Muscle of leg (tissue), 9 donors: ENCODE results near the gene ZNF8. TPM values are rescaled to one million over a fixed set of nuclear protein-coding genes. Genes with fewer than 3 reads are reported as not detected.

ENCODE experiments used
- polyA plus RNA-seq, 8 donors: library from polyadenylated mRNA; unstranded; fragments of 120-200 nt; gene quantifications; one replicate each; pipeline versions ENCODE4 v1.2.1 to v1.2.3, GENCODE V29; 2013; ENCODE audit warnings: inconsistent platforms in 1 of 8, low replicate concordance in 1 of 8; ENCODE audit not compliant: insufficient read length in 8 of 8, insufficient read depth in 1 of 8
- total RNA-seq: library from RNA; stranded (reverse); fragments of 120-200 nt; gene quantifications from one replicate; pipeline ENCODE4 v1.2.4, GENCODE V29; 2013

Gene ZNF8
- total and polyA plus RNA-seq, 9 donors: 2.6 to 5.9 (median 4.5) TPM

Other genes starting within 250 kb of the ZNF8 start
- gene ZSCAN1, start 244.9 kb upstream of the ZNF8 start, total RNA-seq: 0.35 TPM
- gene ZSCAN1, start 244.9 kb upstream of the ZNF8 start, polyA plus RNA-seq: 1 to 10 TPM in 6 of 8 donors, under 1 TPM in 2; 0.55 to 1.8 (median 1.1) TPM
- 11.7 TPM for gene ZNF135, start 219.7 kb upstream of the ZNF8 start, total RNA-seq
- gene ZNF135, start 219.7 kb upstream of the ZNF8 start, polyA plus RNA-seq: 10 to 100 TPM; 11.1 to 16.8 (median 12.4) TPM
- 68.8 TPM for gene ZSCAN18, start 180.7 kb upstream of the ZNF8 start, total RNA-seq
- 10 to 100 TPM; 55.6 to 83.4 (median 64.2) TPM for gene ZSCAN18, start 180.7 kb upstream of the ZNF8 start, polyA plus RNA-seq
- gene ZNF329, start 128.2 kb upstream of the ZNF8 start, total RNA-seq: 19.0 TPM
- gene ZNF329, start 128.2 kb upstream of the ZNF8 start, polyA plus RNA-seq: 10 to 100 TPM in 7 of 8 donors, 1 to 10 TPM in 1; 9.8 to 13.6 (median 12.4) TPM
- gene ZNF274, start 95.9 kb upstream of the ZNF8 start, total RNA-seq: 10.0 TPM
- 10 to 100 TPM in 1 of 8 donors, 1 to 10 TPM in 7; 8.0 to 10.7 (median 8.8) TPM for gene ZNF274, start 95.9 kb upstream of the ZNF8 start, polyA plus RNA-seq
- gene ZNF544, start 50.0 kb upstream of the ZNF8 start, total RNA-seq: 24.2 TPM
- 10 to 100 TPM; 13.2 to 22.6 (median 15.7) TPM for gene ZNF544, start 50.0 kb upstream of the ZNF8 start, polyA plus RNA-seq
- gene ERVK3-1, start 26.4 kb downstream of the ZNF8 start, total RNA-seq: 30.5 TPM
- 10 to 100 TPM; 28.8 to 37.1 (median 32.4) TPM for gene ERVK3-1, start 26.4 kb downstream of the ZNF8 start, polyA plus RNA-seq
- 2.7 TPM for gene ZSCAN22, start 48.0 kb downstream of the ZNF8 start, total RNA-seq
- 1 to 10 TPM; 2.4 to 3.4 (median 3.2) TPM for gene ZSCAN22, start 48.0 kb downstream of the ZNF8 start, polyA plus RNA-seq
- gene A1BG, start 74.5 kb downstream of the ZNF8 start, total RNA-seq: 10.8 TPM
- 1 to 10 TPM; 2.4 to 5.0 (median 4.2) TPM for gene A1BG, start 74.5 kb downstream of the ZNF8 start, polyA plus RNA-seq
- gene ZNF497, start 83.8 kb downstream of the ZNF8 start, total RNA-seq: 2.2 TPM
- 1 to 10 TPM; 1.8 to 3.2 (median 2.7) TPM for gene ZNF497, start 83.8 kb downstream of the ZNF8 start, polyA plus RNA-seq
- gene ZNF837, start 102.1 kb downstream of the ZNF8 start, total RNA-seq: 1.0 TPM
- 1 to 10 TPM; 1.1 to 2.3 (median 1.8) TPM for gene ZNF837, start 102.1 kb downstream of the ZNF8 start, polyA plus RNA-seq
- gene RPS5, start 108.3 kb downstream of the ZNF8 start, total RNA-seq: 2,401 TPM
- 1,000 to 10,000 TPM; 1,523 to 1,956 (median 1,735) TPM for gene RPS5, start 108.3 kb downstream of the ZNF8 start, polyA plus RNA-seq
- gene RNF225, start 116.7 kb downstream of the ZNF8 start, total RNA-seq: not detected
- gene RNF225, start 116.7 kb downstream of the ZNF8 start, polyA plus RNA-seq: under 1 TPM in 1 of 8 donors, not detected in 7; 0.20 TPM
- gene ZNF584, start 129.7 kb downstream of the ZNF8 start, total RNA-seq: 7.9 TPM
- gene ZNF584, start 129.7 kb downstream of the ZNF8 start, polyA plus RNA-seq: 1 to 10 TPM; 4.7 to 7.8 (median 6.2) TPM
- 9.5 TPM for gene ZNF132, start 161.2 kb downstream of the ZNF8 start, total RNA-seq
- 1 to 10 TPM; 3.0 to 5.6 (median 4.7) TPM for gene ZNF132, start 161.2 kb downstream of the ZNF8 start, polyA plus RNA-seq
- gene ZNF324B, start 172.7 kb downstream of the ZNF8 start, total RNA-seq: 5.7 TPM
- gene ZNF324B, start 172.7 kb downstream of the ZNF8 start, polyA plus RNA-seq: 1 to 10 TPM; 2.7 to 4.7 (median 3.9) TPM
- 7.3 TPM for gene ZNF324, start 188.1 kb downstream of the ZNF8 start, total RNA-seq
- gene ZNF324, start 188.1 kb downstream of the ZNF8 start, polyA plus RNA-seq: 1 to 10 TPM; 4.8 to 6.4 (median 5.6) TPM
- 7.8 TPM for gene ZNF446, start 197.4 kb downstream of the ZNF8 start, total RNA-seq
- gene ZNF446, start 197.4 kb downstream of the ZNF8 start, polyA plus RNA-seq: 1 to 10 TPM; 6.5 to 9.8 (median 7.8) TPM
- 5.7 TPM for gene SLC27A5, start 233.0 kb downstream of the ZNF8 start, total RNA-seq
- gene SLC27A5, start 233.0 kb downstream of the ZNF8 start, polyA plus RNA-seq: 1 to 10 TPM; 2.5 to 4.6 (median 3.9) TPM
- 3.0 TPM for gene ZBTB45, start 240.9 kb downstream of the ZNF8 start, total RNA-seq
- 10 to 100 TPM in 6 of 8 donors, 1 to 10 TPM in 2; 9.2 to 12.4 (median 10.5) TPM for gene ZBTB45, start 240.9 kb downstream of the ZNF8 start, polyA plus RNA-seq